GM18907 (cell line): ENCODE measurements around the gene KCTD13.
A peak's percentile ranks its signal among the peaks of the same experiment; 100 is the strongest.
"Not testable (repeated sequence)": the region's sequence is repeated elsewhere in the genome, so short reads cannot be mapped to it uniquely, and the experiment has no call there.

Source experiments
- ATAC-seq: cut with Tn5 transposase; IDR thresholded peaks from one replicate; pipeline ENCODE4 v1.9.1; 2021; ENCODE audit warnings: mild to moderate bottlenecking, moderate library complexity; ENCODE audit not compliant: unreplicated experiment

The KCTD13 gene

DNA sequence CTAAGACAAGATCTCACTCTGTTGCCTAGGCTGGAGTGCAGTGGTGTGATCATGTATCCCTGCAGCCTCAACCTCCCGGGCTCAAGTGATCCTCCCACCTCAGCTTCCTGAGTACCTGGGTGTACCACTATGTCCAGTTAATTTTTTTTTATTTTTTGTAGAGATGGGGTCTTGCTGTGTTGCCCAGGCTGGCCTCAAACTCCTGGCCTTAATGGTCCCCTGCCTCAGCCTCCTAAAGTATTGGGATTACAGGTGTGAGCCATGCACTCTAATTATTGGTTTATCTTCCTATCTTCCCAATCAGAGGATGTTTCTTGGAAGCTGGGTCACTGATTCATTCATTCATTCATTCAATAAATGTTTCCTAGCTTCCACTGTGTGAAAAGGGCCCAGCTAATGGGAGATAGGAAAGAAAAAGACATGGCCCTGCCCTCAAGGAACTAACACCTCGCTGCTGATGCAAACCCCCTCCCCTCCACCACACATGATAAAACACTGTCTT, 17.3 kb downstream of the KCTD13 start:
- ATAC-seq: no peak

DNA sequence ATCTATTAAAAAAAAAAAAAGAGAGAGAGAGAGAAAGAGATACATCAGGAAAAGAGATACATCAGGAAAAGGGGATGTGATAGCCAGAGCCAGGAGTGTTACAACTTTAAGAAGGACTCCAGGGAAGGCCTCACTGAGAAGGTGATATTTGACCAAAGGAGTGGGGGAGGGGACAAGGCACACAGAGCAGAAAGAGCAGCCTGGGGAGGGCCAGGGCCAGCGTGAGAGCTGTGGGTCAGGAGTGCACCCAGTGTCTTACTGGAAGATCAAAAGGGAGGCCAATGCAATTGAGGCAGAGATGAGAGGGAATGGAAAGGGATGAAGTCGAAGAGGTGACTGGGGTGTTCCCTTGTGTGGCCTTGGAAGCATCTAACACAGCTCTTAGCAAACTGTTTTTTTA, 18.1 kb downstream of the KCTD13 start:
- ATAC-seq: no peak

DNA sequence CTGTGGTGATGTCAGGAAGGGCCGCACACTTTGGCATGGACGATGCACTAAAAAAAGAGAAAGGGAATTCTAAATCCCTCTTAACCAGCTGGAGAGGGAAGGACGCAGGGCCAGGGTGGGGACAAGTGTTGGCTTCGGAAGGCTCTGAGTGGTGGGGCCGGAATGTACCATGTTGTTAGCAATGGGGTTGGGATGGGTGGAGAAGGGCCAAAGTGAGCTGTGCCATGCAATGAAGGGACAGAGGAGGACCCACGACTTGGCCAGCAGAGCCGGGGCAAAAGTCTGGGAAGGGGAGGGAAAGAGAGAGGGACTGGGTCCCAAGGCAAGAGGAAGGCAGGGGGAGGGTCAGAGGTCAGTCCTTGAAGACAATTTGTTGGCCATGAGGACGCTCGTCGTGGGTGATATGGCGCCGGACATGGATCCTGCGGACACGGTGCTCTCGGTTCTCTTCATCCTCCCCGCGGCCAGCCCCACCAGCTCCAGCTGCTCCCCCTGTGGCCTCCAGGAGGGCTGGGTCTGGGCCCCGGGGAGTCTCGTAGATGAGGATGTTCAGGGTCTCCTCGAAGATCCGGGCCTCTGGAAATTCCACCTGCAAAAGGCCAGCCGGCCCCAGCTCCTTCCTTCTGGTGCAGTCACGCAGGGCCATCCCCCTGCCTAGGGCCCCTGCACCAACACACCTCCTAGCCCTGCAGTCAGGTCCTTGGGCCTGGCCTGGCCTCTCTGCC, 19.3 kb downstream of the KCTD13 start:
- no peak for ATAC-seq

DNA sequence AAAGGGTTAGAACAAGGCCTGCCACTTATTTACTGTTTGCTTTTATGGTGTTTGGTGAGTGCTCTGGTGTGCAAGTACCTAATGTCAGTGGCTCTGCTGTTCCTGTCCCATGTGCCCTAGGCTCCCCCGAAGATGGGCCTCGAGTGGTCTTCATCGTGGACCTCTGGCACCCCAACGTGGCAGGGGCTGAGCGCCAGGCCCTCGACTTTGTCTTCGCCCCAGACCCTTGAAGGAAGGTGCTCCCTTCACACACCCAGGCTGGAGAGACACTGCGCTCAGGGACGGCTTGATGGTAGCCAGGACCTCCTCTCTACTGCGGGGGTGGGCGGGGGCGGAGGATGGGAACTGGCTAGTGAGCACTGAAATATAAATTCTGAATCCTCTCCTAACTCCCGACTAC, 20.4 kb downstream of the KCTD13 start:
- no peak for ATAC-seq

DNA sequence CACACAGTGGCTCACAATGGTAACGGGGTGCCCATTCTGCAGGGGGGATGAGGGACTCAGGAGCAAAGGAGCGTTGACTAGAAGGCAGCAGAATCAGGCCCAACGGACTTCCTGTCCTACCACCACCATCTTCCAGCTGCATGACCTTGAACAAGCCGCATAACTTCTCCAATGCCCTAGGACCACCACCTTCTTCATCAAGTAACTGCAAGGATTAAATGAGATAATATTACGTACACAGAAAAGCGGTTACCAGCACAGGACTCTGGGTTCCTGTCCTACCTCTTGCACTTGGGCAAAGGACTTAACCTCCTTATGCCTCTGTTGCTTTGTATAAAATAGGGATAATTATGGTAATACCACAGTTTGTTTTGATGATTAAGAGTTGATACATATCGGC, 21.1 kb downstream of the KCTD13 start:
- no peak for ATAC-seq

DNA sequence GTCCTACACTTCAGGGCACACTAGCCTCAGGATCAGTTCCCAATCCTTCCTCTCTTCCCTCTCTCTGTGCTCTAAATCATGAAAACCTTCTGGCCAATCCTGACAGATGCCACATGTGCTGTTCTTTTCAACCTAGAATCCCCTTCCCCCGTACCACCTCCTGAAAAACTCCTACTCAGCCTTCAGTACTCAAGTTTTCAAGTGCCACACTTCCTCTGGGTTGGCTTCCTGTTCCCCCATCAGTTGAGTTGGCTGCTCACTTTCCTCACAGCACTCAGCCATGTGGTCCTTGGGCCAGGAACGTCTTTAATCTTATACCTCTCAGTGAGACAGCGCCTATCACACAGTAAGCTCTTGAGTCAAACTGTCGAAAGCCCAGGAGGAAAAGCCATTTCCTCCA, 22.4 kb downstream of the KCTD13 start:
- no peak for ATAC-seq

DNA sequence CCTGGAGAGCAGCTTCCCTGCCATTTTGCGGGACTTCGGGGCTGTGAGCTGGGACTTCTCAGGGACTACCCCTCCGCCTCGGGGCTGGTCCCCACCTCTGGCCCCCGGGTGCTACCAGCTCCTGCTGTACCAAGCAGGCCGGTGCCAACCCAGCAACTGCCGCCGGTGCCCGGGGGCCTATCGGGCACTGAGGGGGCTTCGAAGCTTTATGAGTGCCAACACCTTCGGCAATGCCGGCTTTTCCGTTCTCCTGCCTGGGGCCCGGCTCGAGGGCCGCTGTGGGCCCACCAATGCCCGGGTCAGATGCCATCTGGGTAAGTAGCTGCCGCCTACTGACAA, 24.4 kb downstream of the KCTD13 start:
- no peak for ATAC-seq

DNA sequence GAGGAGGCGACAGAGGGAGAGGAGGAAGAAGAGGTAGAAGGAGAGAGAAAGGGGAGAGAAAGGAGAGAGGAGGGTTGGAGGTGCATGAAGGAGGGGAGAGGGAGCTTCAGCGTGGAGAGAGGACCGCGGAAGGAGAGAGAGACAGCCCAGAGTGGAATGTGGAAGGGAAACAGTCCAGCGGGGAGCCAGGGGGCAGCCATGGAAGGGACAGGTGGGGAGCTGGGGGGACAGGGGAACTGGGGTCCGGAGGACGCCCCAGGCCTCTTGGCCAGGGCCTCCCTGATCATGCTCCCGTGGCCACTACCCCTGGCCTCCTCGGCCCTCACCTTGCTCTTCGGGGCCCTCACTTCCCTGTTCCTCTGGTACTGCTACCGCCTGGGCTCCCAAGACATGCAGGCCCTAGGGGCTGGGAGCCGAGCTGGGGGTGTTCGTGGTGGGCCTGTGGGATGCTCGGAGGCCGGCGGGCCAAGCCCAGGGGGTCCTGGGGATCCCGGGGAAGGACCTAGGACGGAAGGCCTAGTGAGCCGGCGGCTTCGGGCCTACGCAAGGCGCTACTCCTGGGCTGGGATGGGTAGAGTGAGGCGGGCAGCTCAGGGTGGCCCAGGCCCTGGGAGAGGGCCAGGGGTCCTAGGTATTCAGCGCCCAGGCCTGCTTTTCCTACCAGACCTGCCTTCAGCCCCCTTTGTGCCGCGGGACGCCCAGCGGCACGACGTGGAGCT, 25.0 kb downstream of the KCTD13 start:
- no peak for ATAC-seq

DNA sequence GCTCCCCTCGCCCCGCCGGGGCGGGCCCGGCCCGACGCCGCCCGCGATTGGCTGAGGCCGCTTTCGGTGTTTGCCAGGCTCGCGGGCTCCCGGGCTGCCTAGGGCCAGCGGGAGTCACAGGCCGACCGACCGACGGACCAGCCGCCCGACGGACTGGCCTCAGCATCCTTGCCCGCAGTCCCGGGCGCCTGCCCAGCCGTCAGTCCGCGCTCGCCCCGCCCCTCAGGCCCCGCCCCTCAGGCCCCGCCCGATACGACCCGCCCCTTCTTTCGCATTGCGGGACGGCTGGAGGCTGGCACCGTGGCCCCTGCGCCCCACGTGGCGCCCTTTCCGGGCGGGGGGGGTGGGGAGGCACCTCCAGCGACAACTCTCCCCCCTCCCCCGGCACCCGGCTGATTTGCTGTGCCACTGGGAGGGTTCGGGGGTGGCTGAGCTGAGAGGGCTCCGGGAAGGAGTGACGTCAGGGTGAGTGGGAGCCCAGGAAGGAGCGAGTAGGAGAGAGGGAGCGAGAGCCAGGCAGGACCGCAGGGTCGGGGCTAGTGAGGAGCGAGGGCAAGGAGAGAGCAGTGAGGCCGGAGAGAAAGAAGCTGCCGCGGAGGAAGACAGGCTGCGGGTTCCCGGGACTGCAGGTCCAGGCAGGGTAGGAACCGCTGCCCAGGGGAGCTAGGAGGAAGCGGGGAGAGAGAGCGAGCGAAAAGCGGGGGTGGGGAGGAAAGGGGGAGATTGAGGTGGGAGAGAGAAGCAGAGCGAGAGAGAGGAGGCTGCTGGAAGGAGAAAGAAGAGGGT, 25.7 kb downstream of the KCTD13 start, which contains the start of gene ASPHD1:
Gene ASPHD1, plus strand, starts transcription at position 387 of the 786 bp plus-strand sequence. CDS start 484 bp downstream, outside the sequence.
- ATAC-seq: peak; percentile 60

DNA sequence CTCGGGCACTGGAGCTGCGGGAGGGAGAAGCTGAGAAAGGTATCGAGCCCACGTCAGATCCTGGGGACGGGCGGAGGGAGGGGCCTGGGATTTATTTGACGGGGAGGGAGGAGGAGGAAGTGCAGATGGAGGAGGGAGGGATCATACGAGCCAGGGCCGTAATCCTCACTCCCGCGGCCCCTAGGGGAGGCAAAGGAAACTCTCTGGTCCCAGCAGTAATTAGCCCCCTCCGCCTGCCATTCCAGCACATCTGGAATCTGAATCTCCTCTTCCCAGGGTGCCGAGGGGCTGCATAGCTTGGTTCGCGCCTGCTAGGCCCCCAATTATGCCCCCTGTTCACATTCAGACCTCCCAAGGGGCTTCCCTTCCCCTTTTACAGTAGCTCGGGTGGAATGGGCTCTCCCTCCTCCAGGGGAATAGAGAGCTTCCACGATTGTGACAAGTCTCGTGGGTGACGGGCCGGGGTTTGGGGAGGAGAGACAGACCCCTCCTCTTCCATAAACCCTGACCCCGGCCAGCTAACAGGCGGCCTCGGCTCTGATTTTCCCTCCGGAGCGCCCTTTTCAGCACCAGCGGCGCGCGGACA, 26.4 kb downstream of the KCTD13 start, which contains the start of gene SEZ6L2:
Gene SEZ6L2, minus strand, starts transcription at position 35 of the 586 bp plus-strand sequence. CDS start 531 bp downstream, outside the sequence.
- ATAC-seq: no peak

DNA sequence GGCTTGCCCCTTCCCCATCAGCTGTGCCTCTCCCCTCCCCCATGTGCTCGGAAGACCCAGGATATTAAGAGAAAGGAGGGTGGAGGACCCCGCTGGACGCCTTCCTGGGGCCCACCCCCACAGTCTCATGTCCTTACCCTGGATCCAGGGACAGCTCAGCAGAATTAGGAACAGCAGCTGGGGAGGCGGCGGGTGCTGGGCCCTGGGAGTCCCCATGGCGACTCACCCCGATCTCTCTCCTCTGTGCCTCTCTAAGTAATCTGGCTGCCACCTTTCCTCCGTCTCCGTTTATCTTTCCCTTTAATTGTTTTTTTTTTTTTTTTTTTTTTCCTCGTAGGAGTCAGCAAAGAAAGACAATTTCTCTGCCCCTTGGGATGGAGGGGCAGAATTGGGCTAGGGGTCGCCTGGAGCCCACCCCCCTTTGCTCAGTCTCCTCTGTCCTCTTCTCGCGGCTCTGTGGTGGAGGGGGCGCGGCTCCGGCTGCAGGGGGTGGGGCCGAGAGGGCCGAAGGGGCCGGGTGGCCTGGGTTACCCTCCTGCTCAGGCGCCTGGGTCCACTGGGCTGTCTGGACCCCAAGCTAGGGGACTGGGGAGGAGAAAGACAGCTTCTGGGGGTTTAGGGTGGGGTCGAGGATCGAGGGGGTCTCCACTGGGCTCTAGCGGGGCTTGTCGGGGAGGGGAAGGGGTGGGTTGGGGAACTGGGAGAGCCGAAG, 27.1 kb downstream of the KCTD13 start:
- ATAC-seq: no peak

DNA sequence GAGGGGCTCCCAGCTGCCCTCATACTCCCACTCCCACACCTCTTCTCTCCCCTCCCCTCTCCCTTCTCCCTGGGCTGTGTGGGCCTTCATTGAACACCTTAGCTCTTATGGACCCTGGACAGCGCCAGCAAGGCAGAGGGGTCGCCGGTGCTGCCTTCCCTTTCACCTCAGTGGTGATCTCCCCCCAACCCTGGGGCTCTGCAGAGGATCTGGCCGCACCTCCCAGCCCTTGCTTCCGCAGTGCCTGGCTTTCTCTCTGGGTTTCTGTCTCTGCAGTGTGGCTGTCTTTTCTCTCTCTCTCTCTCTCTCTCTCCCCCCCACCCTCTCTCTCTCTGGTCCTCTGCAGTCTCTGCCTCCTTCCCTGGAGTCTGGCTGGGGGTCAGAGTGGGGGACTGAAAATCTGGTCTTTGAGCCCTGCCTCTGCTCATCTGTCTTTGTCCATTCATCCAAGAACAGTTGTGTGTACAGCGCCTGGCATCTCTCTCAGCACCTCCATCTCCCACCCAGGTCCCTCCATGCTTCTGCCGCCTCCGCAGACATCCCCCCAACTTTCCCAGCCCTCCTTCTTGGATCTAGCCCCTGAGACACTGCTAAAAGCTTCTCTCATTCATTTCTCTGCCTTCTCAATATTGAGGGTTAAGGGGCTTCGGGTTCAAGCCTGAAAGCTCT, 27.8 kb downstream of the KCTD13 start:
- ATAC-seq: no peak

DNA sequence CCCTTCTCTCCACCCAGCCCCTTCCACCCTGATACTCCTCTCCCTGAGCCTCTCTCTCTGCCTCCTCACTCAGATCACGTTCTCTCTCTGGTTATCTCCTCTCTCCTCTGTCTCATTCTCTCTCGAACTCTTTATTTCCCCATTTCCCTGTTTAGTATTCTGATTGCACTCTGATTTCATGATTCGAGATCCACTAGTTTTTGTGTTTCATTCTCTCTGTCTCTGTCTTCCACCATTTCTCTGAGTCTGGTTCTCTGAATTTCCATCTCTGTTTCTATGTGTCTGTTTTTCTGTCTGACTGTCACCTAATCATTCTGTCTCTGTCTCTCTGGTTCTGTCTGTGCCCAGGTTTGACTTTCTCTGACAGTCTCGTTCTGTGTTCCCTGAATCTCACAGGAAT, 28.7 kb downstream of the KCTD13 start:
- ATAC-seq: no peak

DNA sequence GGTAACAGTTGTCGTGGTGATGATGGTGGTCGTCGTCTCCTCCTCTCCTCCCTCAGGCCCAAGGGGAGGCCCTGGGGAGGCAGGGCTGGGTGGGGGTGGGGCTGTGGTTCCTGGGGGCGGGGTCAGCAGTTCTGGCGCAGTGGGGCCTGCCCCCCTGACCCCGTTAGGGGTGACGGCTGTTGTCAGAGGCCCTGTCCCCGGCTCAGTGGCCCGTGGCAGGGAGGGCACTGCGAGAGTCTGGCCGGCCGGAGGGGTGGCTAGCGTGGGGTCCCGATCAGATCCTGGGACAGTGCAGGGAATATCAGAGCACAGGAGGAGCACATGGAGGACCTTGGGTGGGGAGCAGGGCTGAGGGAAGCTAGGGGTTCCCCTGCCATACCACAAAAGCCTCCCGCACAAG, 29.2 kb downstream of the KCTD13 start:
- no peak for ATAC-seq

DNA sequence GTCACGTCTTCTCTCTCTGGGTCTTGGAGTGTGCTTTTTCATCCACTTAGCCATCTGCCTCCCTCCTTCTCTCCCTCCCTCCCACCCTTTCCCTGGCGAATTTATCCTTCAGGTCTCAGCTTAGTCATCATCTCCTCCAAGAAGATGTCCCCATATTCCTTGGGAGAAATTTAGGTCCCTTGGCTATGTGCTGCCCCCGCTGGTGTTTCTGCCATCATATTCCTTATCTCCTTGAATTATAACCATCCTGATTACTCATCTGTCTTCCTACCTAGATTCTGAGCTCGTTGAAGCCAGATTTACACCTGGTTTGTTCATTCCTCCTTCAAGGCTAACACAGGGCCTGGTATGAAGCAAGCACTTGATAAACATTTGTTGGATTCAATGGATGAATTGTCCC, 31.7 kb downstream of the KCTD13 start:
- no peak for ATAC-seq

DNA sequence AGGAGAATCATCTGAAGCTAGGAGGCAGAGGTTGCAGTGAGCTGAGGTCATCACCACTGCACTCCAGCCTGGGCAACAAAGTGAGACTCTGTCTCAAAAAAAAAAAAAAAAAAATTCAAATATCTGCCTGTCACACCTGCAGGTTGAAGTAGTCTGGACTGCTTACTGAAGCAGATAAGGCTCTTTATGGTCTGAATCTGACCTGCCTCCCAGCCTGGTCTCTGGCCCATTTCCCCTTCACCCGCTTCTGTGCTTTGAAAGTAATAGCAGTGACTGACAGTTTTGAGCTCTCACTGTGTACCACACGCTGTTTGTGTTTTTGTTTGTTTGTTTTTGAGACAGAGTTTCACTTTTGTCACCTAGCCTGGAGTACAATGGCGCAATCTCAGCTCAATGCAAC, 32.5 kb downstream of the KCTD13 start:
- ATAC-seq: no peak

DNA sequence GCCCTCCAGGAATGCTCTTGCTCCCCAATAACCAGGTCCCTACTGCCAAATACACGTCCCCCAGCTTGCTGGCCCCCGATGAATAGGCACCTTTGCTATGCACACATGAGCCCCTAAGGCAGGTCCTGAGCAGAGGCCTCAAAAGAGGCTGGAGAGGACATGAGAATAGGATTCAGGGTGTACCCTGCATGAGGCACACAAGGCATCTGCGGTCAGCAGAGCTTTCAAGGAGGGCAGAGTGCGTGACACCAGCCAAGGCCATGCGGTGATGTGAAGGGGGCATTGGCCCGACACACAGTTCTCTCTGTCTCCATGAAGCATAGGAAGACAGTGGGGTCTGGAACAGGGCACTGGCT, 33.6 kb downstream of the KCTD13 start:
- no peak for ATAC-seq

DNA sequence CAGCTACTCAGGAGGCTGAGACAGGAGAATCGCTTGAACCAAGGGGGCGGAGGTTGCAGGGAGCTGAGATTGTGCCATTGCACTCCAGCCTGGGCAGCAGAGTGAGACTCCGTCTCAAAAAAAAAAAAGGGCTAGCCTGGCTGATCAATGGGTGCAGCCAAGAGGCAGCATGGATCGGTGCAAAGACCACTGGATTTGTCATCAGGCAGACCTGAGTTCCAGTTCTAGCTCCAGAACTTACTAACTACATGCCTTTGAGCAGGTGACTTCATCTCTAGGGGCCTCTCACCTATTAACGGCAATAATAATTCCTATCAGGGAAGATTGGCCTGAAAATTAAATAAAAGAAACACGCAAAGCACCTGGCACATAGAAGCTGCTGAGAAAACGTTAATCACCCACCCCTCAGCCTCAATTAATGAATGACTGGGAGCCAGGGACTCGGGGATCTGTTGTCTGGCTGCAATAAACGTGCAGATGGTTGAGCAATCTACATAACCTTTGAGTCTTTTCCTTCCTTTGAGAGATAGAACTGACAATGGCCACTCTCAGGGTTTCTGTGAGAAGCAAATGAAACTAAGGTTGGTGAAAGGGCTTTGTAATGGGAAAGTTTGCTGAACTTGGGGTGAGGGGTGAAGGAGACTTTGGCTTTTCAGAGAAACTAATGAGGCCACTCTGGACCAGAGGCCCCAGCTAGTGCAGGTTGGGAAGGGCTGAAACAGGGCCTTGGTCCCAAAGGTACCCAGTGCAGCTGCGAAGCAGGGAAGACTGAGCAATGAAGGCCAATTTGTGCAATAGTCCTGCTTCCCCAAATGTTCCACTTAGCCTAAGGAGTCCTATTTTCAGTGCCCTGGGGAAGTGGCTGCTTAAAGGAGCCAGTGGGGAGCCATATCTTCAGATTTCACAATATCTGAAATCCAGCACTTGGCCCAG, 34.2 kb downstream of the KCTD13 start:
- no peak for ATAC-seq

DNA sequence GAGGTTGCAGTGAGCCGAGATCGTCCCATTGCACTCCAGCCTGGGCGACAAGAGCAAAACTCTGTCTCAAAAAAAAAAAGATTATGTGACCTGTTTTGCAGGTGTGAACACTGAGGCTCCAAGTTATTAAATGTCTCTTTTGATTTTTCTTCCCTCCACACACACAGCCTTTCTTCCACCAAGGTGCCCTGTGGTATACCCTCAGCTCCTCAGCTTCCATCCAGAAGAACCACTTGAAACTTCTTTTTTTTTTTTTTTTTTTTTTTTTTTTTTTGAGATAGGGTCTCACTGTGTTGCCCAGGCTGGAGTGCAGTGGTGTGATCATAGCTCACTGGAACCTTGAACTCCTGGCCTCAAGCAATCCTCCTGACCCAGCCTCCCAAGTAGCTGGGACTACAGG, 36.7 kb downstream of the KCTD13 start:
- not testable (repeated sequence) for ATAC-seq
